Osteocyte (in vitro differentiated cells): ENCODE measurements around the gene ZNF141. TPM values are rescaled to one million over a fixed set of nuclear protein-coding genes. Genes with fewer than 3 reads are reported as not detected.
"Not testable (repeated sequence)": the region's sequence is repeated elsewhere in the genome, so short reads cannot be mapped to it uniquely, and the experiment has no call there.

ENCODE experiments used
- DNase-seq: peaks from one replicate; pipeline ENCODE4 v3.0.0; 2021; ENCODE audit warnings: mixed read lengths; ENCODE audit not compliant: unreplicated experiment; ENCODE audit errors: extremely low spot score
- H3K27ac Mint-ChIP-seq: one replicate; pipeline ENCODE4 v1.8.0; 2021; ENCODE audit warnings: mild to moderate bottlenecking, mixed read lengths; ENCODE audit not compliant: unreplicated experiment
- H3K27me3 Mint-ChIP-seq: one replicate; pipeline ENCODE4 v1.8.0; 2021; ENCODE audit warnings: mixed read lengths; ENCODE audit not compliant: unreplicated experiment
- H3K36me3 Mint-ChIP-seq: one replicate; pipeline ENCODE4 v1.8.0; 2021; ENCODE audit warnings: mixed read lengths; ENCODE audit not compliant: unreplicated experiment
- H3K4me1 Mint-ChIP-seq: one replicate; pipeline ENCODE4 v1.8.0; 2021; ENCODE audit warnings: mixed read lengths; ENCODE audit not compliant: unreplicated experiment
- H3K4me3 Mint-ChIP-seq: one replicate; pipeline ENCODE4 v1.8.0; 2021; ENCODE audit warnings: mild to moderate bottlenecking, moderate library complexity, mixed read lengths; ENCODE audit not compliant: unreplicated experiment
- H3K9me3 Mint-ChIP-seq: one replicate; pipeline ENCODE4 v1.8.0; 2021; ENCODE audit warnings: mixed read lengths; ENCODE audit not compliant: unreplicated experiment
- long read RNA-seq: library from polyadenylated mRNA; unstranded; transcript quantifications from one replicate; pipeline ENCODE4 v2.0.0, GENCODE V29; 2021
- total RNA-seq: library from RNA; stranded (reverse); gene quantifications from 2 replicates; pipeline ENCODE4 v1.2.1, GENCODE V29; 2021
- TF ChIP-seq, protein P1 (sequence below): fragments of 200-600 bp; sonication (generic); IDR thresholded peaks from 2 replicates; pipeline ENCODE4 v1.5.0; 2021; ENCODE audit warnings: antibody characterized with exemption, mild to moderate bottlenecking, moderate library complexity

Gene ZNF141
- 12.6 and 14.7 TPM in 2 replicates for total RNA-seq
- long read RNA-seq, transcript ZNF141-201 (4 exons, 2,970 nt) = major isoform, 19 of 30 reads
- long read RNA-seq, partial matches to known transcripts = 2 of 30 reads
- long read RNA-seq, other reads (novel, unspliced or antisense) = 4 of 30 reads

DNA sequence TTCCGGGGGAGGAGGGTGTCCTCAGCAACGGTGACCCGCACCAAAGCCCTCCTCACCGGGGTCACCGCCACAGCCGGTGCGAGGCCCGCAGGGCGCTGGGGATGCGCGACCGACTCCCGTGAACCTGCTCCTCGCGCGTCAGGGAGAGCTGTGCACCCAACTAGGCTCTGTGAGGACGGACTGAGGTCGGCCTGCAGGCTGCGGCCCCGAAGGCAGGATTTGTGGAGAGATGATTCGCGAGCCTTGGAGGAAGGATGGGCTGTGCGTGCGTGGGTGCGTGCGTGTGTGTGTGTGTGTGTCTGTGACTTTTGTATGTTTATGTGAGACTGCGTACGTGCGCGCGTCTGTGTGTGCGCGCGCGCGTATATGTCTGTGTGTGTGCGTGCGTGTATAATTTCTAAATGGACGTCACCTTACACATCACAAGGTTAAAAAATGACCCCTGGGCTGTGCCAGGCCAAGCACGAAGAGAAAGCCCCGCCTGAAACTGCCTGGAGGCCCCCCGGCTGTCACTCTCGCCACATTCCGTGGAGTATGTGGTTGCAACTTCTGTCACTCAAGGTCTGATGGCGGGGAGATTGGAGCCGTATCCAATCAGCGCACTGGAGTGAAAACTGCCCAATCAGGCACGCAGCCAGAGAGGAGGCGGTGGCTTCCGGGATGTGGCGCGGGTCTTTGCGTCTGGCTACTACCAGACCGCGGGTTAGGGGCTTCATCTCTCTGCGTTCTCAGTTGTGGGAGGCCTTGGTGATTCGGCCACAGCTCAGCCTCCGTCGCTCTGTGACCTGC, at the start of gene ZNF141:
TSS of gene ZNF141 (plus strand) at position 672 of the 789 bp plus-strand sequence. CDS start 170 bp downstream, outside the sequence.
- Mint-ChIP-seq H3K4me3 (peak within 1 kb of the TSS; percentile 99), H3K4me1 (peaks cover 21% of the 10 kb centered on the region), H3K27me3 (no peaks in the 10 kb centered on the region), H3K27ac (peak within 1 kb of the TSS; percentile 99), H3K36me3 (peaks cover 30% of the 10 kb centered on the region), H3K9me3 (peaks cover 19% of the 10 kb centered on the region)
- peak; percentile 97 for DNase-seq
- TF ChIP-seq, protein P1, sequence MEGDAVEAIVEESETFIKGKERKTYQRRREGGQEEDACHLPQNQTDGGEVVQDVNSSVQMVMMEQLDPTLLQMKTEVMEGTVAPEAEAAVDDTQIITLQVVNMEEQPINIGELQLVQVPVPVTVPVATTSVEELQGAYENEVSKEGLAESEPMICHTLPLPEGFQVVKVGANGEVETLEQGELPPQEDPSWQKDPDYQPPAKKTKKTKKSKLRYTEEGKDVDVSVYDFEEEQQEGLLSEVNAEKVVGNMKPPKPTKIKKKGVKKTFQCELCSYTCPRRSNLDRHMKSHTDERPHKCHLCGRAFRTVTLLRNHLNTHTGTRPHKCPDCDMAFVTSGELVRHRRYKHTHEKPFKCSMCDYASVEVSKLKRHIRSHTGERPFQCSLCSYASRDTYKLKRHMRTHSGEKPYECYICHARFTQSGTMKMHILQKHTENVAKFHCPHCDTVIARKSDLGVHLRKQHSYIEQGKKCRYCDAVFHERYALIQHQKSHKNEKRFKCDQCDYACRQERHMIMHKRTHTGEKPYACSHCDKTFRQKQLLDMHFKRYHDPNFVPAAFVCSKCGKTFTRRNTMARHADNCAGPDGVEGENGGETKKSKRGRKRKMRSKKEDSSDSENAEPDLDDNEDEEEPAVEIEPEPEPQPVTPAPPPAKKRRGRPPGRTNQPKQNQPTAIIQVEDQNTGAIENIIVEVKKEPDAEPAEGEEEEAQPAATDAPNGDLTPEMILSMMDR = no peak

DNA sequence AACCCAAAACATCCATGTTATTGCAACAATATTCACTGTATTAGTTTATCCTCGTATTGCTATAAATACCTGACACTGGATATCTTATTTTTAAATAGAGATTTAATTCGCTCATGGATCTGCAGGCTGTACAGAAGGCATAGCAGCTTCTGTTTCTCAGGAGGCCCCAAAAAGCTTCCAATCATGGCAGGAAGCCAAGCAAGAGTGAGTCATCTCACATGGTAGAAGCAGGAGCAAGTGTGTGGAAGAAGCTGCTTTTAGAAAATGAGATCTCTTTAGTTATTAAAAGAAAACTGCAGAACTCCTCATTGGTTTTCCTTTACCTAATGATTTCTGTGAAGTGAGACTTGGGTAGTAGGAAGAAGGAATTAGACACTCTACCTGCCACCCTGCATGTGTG, 48.7 kb upstream of the ZNF141 start:
- Mint-ChIP-seq H3K36me3 (peaks cover 14% of the 10 kb centered on the region), H3K27ac (no peak overlapping the region), H3K9me3 (peaks cover 38% of the 10 kb centered on the region), H3K27me3 (no peaks in the 10 kb centered on the region), H3K4me3 (no peak overlapping the region), H3K4me1 (no peaks in the 10 kb centered on the region)
- TF ChIP-seq, protein P1 = no peak
- no peak for DNase-seq

DNA sequence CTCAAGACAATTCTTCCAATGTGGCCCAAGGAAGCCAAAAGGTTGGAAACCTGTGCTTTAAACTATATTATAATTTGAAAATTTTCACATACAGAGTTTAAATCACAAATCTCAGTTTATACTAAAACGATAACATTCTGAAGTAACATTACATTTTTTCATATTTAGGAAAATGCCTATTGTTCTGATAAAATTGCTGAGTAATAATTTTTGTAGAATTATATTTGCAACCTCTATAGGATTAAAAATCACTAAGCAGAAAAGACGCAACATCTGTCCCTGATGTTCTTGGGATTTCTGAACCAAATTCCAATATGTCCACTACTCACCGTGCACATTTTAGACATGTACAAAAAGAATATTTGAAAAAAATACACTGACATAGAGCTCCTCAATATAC, 42.9 kb upstream of the ZNF141 start:
- H3K4me3 Mint-ChIP-seq = no peak overlapping the region
- H3K36me3 Mint-ChIP-seq = peaks cover 3% of the 10 kb centered on the region
- no peak overlapping the region for H3K27ac Mint-ChIP-seq
- peaks cover 30% of the 10 kb centered on the region for H3K9me3 Mint-ChIP-seq
- TF ChIP-seq, protein P1 = no peak
- H3K4me1 Mint-ChIP-seq = no peaks in the 10 kb centered on the region
- DNase-seq = no peak
- H3K27me3 Mint-ChIP-seq = no peaks in the 10 kb centered on the region

DNA sequence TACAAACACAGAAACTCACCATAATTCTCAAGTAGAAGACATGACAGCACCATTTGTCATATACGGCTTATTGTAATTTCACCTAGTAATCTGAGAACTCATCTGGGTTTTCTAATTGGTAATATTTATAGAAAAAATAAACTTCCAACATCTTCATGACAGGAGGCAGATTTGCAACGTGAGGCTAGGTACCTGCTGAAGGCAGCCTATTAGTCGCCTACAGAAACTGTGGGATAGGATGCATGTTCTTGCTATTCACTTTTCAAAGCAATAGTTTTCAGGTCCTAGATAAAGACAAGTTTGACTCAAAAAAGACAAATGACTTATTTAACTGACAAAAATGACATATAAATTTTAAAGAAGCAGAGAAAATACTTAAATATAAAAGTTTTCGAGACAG, 35.2 kb upstream of the ZNF141 start:
- Mint-ChIP-seq H3K9me3 (peaks cover 25% of the 10 kb centered on the region), H3K4me3 (no peak overlapping the region), H3K4me1 (peaks cover 6% of the 10 kb centered on the region), H3K36me3 (peaks cover 3% of the 10 kb centered on the region), H3K27ac (no peak overlapping the region), H3K27me3 (no peaks in the 10 kb centered on the region)
- TF ChIP-seq, protein P1 = no peak
- no peak for DNase-seq

DNA sequence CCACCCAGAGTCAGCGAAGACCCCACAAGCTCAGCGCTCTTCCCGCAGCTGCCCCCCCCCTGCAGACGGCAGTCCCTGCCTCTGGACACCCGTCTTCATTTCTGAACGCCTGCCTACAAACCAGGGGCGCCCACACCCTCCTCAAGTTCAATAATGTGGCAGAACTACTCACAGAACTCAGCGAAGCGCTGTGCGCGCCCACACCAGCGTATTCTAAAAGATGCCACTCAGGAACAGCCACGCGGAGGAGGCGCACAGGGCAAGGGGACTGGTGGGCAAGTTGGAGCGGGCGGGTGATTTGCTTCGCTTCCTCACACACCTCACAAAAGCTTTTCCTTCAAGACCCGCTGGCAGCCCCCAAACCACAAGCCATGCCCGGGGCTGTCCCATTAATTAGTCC, 33.1 kb upstream of the ZNF141 start:
- peak overlapping the region; percentile 79 for H3K4me3 Mint-ChIP-seq
- peaks cover 15% of the 10 kb centered on the region for H3K9me3 Mint-ChIP-seq
- H3K27ac Mint-ChIP-seq, DNase-seq, H3K27me3 Mint-ChIP-seq, H3K36me3 Mint-ChIP-seq, H3K4me1 Mint-ChIP-seq: not testable (repeated sequence)
